Esophagus squamous epithelium (tissue), 4 donors: ENCODE results near the gene ANO3.

Experiments used
- POLR2A ChIP-seq, 4 donors: fragments of 450-650 bp; IDR thresholded peaks; one replicate each; pipeline ENCODE4 v1.6.1; 2017; ENCODE audit warnings: antibody characterized with exemption in 4 of 4, mild to moderate bottlenecking in 4 of 4, moderate library complexity in 3 of 4
- TF ChIP-seq, protein P1 (sequence below), 6 experiments: fragments of 450-650 bp in 4 of 6; fragments of 200-600 bp in 2 of 6; sonication (generic) in 2 of 6; IDR thresholded peaks; one replicate each; pipeline ENCODE4 v1.5.1; 2016 to 2019; ENCODE audit warnings: antibody characterized with exemption in 6 of 6, mild to moderate bottlenecking in 4 of 6, moderate library complexity in 4 of 6

DNA sequence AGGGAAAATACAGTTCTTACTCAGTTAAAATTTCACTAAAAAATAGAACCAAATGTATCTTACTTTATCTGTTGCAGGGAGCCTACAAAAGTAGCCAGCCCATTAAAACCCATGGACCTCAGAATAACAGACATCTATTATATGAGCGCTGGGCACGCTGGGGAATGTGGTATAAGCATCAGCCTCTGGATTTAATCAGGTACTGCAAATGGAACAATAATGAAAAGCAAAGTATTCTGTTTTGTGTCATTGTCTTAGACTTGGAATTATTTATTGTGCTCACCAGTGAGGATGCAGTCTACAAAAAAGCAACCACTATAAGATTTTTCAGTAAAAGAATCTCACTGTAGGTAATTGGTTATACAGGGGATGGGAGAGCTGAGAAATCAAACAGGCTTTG, 209.9 kb downstream of the ANO3 start:
- TF ChIP-seq, protein P1, sequence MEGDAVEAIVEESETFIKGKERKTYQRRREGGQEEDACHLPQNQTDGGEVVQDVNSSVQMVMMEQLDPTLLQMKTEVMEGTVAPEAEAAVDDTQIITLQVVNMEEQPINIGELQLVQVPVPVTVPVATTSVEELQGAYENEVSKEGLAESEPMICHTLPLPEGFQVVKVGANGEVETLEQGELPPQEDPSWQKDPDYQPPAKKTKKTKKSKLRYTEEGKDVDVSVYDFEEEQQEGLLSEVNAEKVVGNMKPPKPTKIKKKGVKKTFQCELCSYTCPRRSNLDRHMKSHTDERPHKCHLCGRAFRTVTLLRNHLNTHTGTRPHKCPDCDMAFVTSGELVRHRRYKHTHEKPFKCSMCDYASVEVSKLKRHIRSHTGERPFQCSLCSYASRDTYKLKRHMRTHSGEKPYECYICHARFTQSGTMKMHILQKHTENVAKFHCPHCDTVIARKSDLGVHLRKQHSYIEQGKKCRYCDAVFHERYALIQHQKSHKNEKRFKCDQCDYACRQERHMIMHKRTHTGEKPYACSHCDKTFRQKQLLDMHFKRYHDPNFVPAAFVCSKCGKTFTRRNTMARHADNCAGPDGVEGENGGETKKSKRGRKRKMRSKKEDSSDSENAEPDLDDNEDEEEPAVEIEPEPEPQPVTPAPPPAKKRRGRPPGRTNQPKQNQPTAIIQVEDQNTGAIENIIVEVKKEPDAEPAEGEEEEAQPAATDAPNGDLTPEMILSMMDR (IDR thresholded peaks at IDR 0.05): no peak
- TF ChIP-seq POLR2A (IDR thresholded peaks at IDR 0.05): no peak
